DMS153 (cell line): ENCODE data around the gene THRB.

ENCODE experiments used
- DNase-seq: peaks from one replicate; lab custom pipeline; 2025; lab: John Stamatoyannopoulos, UW

The THRB gene

GRCh38 chr3:24487325-24488262 is 7.1 kb downstream of the THRB start:
- DNase-seq = no peak

GRCh38 chr3:24485511-24485910 is 9.1 kb downstream of the THRB start:
- DNase-seq = no peak

- DNase-seq = no peak
Measured at GRCh38 chr3:24483873-24484272, 10.8 kb downstream of the THRB start.

- DNase-seq = no peak
Measured at GRCh38 chr3:24482096-24482705, 12.4 kb downstream of the THRB start.

GRCh38 chr3:24481193-24481592 is 13.5 kb downstream of the THRB start:
- DNase-seq = no peak

GRCh38 chr3:24480497-24480896 is 14.2 kb downstream of the THRB start:
- no peak for DNase-seq

- no peak for DNase-seq
Measured at GRCh38 chr3:24479816-24480215, 14.8 kb downstream of the THRB start.

GRCh38 chr3:24476871-24477656 is 17.6 kb downstream of the THRB start:
- no peak for DNase-seq

GRCh38 chr3:24475925-24476324 is 18.7 kb downstream of the THRB start:
- no peak for DNase-seq

- no peak for DNase-seq
Measured at GRCh38 chr3:24474862-24475261, 19.8 kb downstream of the THRB start.

- no peak for DNase-seq
Measured at GRCh38 chr3:24472358-24472757, 22.3 kb downstream of the THRB start.

GRCh38 chr3:24471486-24471885 is 23.2 kb downstream of the THRB start:
- no peak for DNase-seq

GRCh38 chr3:24470277-24470676 is 24.4 kb downstream of the THRB start:
- DNase-seq = no peak

- no peak for DNase-seq
Measured at GRCh38 chr3:24464389-24464788, 30.3 kb downstream of the THRB start.

- no peak for DNase-seq
Measured at GRCh38 chr3:24462737-24463136, 31.9 kb downstream of the THRB start.

- DNase-seq = no peak
Measured at GRCh38 chr3:24460974-24461373, 33.7 kb downstream of the THRB start.

- no peak for DNase-seq
Measured at GRCh38 chr3:24457719-24458118, 36.9 kb downstream of the THRB start.

GRCh38 chr3:24454856-24455255 is 39.8 kb downstream of the THRB start:
- DNase-seq = no peak

- DNase-seq = no peak
Measured at GRCh38 chr3:24454393-24454792, 40.3 kb downstream of the THRB start.

- DNase-seq = no peak
Measured at GRCh38 chr3:24451461-24452099, 43.1 kb downstream of the THRB start.

- no peak for DNase-seq
Measured at GRCh38 chr3:24450160-24450907, 44.3 kb downstream of the THRB start.
